GM18868 (cell line): ENCODE measurements around the gene TIPIN.
"Not testable (repeated sequence)": the region's sequence is repeated elsewhere in the genome, so short reads cannot be mapped to it uniquely, and the experiment has no call there.

Experiments
- ATAC-seq: cut with Tn5 transposase; IDR thresholded peaks from one replicate; pipeline ENCODE4 v1.9.1; 2021; ENCODE audit warnings: mild to moderate bottlenecking, moderate library complexity; ENCODE audit not compliant: unreplicated experiment

The TIPIN gene

DNA sequence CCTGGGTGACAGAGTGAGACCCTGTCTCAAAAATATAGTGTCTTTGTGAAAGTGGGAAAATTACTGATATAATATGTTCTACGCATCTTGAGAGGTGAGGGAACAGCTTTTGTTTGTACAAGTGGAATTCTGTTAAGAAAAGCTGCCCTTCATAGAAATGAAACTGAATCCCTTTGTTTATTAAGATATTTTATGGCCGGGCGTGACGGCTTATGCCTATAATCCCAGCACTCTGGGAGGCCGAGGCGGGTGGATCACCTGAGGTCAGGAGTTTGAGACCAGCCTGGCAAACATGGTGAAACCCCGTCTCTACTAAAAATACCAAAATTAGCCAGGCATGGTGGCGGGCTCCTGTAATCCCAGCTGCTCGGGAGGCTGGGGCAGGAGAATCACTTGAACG, 52.1 kb downstream of the TIPIN start:
- ATAC-seq: not testable (repeated sequence)

- ATAC-seq: no peak
These were observed 53.8 kb downstream of the TIPIN start for GRCh38 chr15:66302489-66303278.

DNA sequence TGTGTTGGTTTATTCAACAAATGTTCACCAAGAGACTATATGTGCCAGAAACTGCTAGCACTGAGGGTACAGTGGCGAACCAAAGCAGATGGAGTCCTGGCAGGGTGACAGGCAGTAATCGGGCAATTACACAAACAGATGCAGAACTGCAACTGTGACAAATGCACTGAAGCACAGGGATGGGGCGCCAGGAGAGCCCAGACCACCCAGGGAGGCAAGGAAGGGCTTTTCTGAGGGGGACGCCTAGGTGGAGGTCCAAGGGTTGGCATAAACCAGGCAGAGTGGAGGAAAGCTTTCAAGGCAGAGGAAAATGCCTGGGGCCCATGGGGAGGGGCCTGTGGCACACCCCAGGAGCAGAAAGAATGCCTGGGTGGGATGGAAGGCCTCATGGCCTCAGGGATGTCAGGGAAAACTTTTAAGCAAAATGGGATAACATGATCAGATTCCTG, 57.7 kb downstream of the TIPIN start:
- ATAC-seq: no peak

- no peak for ATAC-seq
These were observed 60.3 kb downstream of the TIPIN start for GRCh38 chr15:66296186-66296585.

DNA sequence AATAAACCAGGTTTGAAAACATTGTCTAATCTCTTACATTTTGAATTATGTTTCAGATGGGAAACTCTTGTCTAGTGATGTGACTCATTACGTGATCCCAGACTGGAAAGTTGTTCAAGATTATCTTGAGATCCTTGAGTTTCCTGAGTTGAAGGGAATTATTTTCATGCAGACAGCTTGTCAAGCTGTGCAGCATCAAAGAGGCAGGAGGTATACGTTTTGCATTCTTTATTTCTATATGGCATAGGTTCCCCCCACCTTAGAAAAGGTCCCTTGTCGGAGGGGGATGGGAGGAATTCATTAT, 61.6 kb downstream of the TIPIN start:
- ATAC-seq: no peak

GRCh38 chr15:66294157-66294931, 62.1 kb downstream of the TIPIN start:
- ATAC-seq: peak; percentile 23

DNA sequence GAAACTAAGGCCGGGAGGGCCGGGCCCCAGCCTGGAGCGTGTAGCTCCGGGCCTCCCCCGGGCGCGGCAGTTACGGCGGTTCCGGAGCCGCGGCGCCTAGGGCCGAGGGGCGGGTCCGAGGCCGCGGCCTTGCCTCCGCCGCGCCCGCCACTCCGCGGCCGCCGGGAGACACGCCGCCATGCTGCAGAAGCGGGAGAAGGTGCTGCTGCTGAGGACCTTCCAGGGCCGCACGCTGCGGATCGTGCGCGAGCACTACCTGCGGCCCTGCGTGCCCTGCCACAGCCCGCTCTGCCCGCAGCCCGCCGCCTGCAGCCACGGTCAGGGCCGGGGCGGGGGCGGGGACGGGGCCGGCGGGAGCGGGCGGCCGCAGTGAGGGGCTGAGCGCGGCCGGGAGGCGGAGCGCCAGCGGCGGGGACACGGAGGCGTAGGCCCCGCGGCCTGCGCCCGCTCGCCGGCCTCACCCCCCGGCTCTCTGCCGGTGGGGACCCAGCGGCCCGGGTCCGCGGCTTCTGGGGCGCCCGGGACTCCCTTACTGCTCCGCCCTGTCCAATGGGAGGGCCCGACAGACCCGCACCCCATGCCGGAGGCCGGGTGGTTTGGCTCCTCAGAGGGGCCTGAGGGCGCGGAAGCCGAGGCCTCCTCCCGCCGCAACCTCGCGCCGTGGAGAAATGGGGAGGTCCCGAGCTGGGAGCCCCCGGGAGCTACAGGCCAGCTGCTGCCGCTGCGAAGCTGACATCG, 62.9 kb downstream of the TIPIN start, which contains the start of gene DIS3L:
TSS of gene DIS3L (plus strand) at position 150 of the 738 bp plus-strand sequence. CDS start at position 179, 29 bp downstream.
- peak; percentile 67 for ATAC-seq

DNA sequence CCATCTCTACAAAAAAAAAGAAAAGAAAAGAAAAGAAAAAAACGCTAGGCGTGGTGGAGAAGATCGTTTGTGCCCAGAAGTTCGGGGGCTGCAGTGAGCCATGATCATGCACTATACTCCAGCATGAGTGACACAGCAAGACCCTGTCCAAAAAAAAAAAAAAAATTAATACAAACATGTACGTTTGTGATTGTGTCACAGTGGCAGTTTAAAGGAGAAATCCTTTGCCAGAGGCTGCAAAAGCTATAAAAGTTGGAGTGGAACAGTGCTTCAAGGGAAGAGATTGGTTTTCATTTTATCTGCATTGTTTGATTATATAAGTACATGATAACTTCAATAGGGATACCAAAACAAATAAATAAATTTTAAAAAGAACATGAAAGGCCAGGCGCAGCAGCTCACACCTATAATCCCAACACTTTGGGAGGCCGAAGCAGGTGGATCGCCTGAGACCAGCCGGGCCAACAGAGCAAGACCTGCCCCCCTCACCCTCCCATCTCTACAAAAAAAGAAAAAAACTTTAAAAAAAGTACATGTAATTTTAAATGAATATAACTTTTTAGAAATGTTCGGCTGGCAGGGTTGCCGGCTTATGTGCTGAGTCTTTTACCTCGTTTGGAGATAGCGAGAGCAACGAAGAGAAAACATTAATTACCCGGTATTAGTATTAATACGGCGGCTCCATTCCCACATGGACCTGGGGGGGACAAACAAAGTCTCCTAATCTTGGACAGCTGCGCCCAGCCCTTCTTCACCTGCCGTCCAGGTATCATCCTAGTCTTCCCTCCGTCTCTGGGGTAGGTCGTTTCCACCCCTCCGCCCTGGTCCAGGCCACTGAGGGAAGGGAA, 63.7 kb downstream of the TIPIN start:
- ATAC-seq: peak; percentile 10

- ATAC-seq: no peak
These were observed 64.5 kb downstream of the TIPIN start for GRCh38 chr15:66291816-66292570.

- no peak for ATAC-seq
These were observed 66.0 kb downstream of the TIPIN start for GRCh38 chr15:66290518-66290917.

- no peak for ATAC-seq
These were observed 66.5 kb downstream of the TIPIN start for GRCh38 chr15:66290007-66290406.

GRCh38 chr15:66288551-66289185, 67.8 kb downstream of the TIPIN start:
- ATAC-seq: no peak

- ATAC-seq: no peak
These were observed 68.4 kb downstream of the TIPIN start for GRCh38 chr15:66288093-66288492.

DNA sequence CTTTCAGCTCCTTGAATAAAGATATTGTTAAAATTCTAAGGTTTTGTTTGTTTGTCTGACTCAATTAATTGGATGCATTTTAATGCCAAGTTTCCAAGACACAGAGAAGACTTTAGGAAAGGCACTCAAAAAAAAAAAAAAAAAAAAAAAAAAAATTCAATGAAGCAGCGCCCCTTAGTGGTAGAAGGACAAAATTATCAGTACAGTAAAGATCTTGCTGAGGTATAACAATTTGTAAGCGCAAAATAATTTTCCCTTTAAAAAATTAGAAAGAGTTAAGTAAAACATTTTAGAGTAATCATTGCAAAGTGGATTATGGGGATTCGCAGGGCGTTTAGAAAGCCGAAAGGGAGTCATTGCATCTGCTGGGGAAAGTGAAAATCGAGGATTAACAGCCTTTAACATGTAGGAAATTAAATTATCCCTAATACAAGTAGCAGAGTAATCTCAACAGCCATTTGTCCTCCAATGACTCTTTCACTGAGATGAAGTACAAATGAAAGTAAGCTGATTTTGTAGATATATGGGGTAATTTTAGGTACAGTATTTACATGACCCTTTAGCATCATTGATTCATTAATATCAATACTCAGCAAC, 68.9 kb downstream of the TIPIN start:
- ATAC-seq: no peak
